ACC112 (cell line): ENCODE data around the gene MUSK.
"Not testable (repeated sequence)": the region's sequence is repeated elsewhere in the genome, so short reads cannot be mapped to it uniquely, and the experiment has no call there.

Source experiments
- H2AFZ ChIP-seq: fragments of 200-600 bp; sonication (generic); one replicate; pipeline ENCODE4 v1.6.0; 2017; ENCODE audit warnings: antibody characterized with exemption, low read length; ENCODE audit not compliant: unreplicated experiment
- H3K27ac ChIP-seq: fragments of 200-600 bp; sonication (generic); 2 replicates; pipeline ENCODE4 v1.5.1; 2014; ENCODE audit warnings: low read depth, mild to moderate bottlenecking, antibody characterized with exemption, low read length, moderate library complexity
- H3K27me3 ChIP-seq: fragments of 200-600 bp; sonication (generic); 2 replicates; pipeline ENCODE4 v1.6.1; 2014; ENCODE audit warnings: mild to moderate bottlenecking, antibody characterized with exemption, low read length, moderate library complexity, mixed read lengths; ENCODE audit not compliant: insufficient read depth
- H3K36me3 ChIP-seq: fragments of 200-600 bp; sonication (generic); 2 replicates; pipeline ENCODE4 v1.6.1; 2016; ENCODE audit warnings: mild to moderate bottlenecking, antibody characterized with exemption, low read length, moderate library complexity, mixed read lengths; ENCODE audit not compliant: insufficient read depth
- H3K4me1 ChIP-seq: fragments of 200-600 bp; sonication (generic); one replicate; pipeline ENCODE4 v1.6.1; 2016; ENCODE audit warnings: low read length, mixed read lengths; ENCODE audit not compliant: insufficient read depth, unreplicated experiment, control insufficient read depth
- H3K4me3 ChIP-seq: fragments of 200-600 bp; sonication (generic); 2 replicates; pipeline ENCODE4 v1.5.1; 2014; ENCODE audit warnings: mild to moderate bottlenecking, low read depth, low read length
- H3K79me2 ChIP-seq: fragments of 200-600 bp; sonication (generic); one replicate; pipeline ENCODE4 v1.6.0; 2016; ENCODE audit warnings: low read length; ENCODE audit not compliant: control insufficient read depth, unreplicated experiment, insufficient read depth

Gene MUSK

GRCh38 chr9:110807956-110808598 lies 139.5 kb downstream of the MUSK start:
- H3K27ac ChIP-seq, result no peak overlapping the region

DNA sequence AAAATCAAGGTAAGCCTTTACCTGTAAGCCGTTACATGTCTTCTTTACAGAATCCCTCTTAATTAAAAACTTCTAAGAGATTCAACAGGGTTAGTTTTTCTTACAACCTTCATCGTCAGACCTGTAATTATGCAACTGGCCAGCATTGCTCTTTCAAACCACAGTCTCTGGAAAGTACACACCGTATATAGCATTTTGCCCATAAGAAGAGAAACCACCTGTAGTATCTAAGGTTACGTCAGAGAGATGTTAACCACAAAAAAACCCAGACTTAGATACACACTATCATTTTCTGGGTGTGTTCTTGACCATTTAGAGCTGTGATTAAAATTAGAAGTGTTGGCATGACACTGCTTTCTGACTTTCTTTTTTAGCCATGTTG lies 140.0 kb downstream of the MUSK start:
- no peaks in the 10 kb centered on the region for H3K79me2 ChIP-seq
- H3K4me3 ChIP-seq, result no peak overlapping the region
- no peak overlapping the region for H3K27ac ChIP-seq
- no peaks in the 10 kb centered on the region for H3K27me3 ChIP-seq
- H2AFZ ChIP-seq, result no peak overlapping the region
- no peaks in the 10 kb centered on the region for H3K36me3 ChIP-seq
- H3K4me1 ChIP-seq, result peaks cover 6% of the 10 kb centered on the region

More at GRCh38 chr9:110807956-110808598, 139.5 kb downstream of the MUSK start:
- Histone ChIP-seq H3K79me2 (no peaks in the 10 kb centered on the region), H3K4me3 (no peak overlapping the region), H3K4me1 (peaks cover 10% of the 10 kb centered on the region), H3K36me3 (no peaks in the 10 kb centered on the region), H3K27me3 (no peaks in the 10 kb centered on the region), H2AFZ (no peak overlapping the region)

DNA sequence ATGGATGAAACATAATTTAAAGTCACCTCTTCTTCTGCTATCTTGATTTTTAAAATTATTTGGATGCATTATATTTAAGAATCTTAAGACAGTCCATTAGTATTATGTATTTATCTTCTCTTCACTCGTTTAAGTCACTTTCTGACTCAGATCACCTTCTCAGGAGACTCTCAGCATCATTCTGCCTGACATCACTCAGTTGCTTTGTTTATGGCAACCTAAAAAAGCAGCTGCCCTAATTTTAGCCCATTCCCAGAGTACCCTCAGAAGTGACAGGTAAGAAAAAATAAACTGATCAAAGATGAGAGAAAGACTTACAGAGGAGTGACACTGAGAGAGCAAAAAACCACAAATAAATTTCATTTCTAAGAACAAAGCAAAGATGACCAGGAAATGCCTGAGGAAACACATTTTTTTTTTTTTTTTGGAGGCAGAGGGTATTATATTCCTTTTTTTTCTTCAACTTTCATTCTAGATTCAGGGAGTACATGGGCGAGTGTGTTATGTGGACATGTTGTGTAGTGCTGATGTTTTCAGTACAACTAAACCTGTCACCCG lies 140.5 kb downstream of the MUSK start:
- Histone ChIP-seq H3K27ac (no peak overlapping the region), H3K4me1 (peaks cover 8% of the 10 kb centered on the region), H3K79me2 (no peaks in the 10 kb centered on the region), H3K27me3 (no peaks in the 10 kb centered on the region), H3K4me3 (no peak overlapping the region), H3K36me3 (no peaks in the 10 kb centered on the region), H2AFZ (no peak overlapping the region)

DNA sequence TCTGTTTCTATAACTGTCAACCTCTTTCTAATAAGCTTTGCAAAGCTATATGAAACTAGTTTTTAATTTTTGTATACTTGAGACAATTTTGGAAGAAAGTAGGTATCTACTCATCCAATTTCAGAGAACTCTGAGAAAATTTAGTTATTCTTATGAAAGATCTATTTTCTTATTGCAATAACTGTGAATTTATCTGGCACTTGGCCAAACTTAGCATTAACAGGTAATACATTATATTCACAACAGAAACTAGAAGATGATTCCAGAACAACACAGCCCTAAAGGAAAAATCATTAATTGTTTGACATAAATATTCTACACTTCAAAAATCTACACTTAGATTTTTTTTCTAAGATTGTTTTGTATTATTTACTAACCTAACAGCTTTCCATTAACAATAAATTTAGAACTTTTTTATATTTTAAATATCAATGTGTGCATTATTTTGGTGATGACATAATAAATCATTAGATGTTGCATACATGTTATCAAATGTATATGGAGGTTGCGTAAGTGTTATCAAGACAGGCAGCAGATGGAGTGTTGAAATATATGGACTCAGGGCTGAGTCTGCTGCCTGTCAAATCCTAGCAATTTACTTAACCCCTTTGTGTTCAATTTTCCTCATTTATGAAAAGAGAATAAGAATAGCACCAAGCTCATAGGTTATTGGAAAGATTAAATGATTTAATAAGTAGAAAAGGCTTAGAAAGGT lies 141.8 kb downstream of the MUSK start:
- Histone ChIP-seq H3K4me1 (peaks cover 13% of the 10 kb centered on the region), H2AFZ (no peak overlapping the region), H3K79me2 (no peaks in the 10 kb centered on the region), H3K27ac (no peak overlapping the region), H3K36me3 (no peaks in the 10 kb centered on the region), H3K4me3 (no peak overlapping the region), H3K27me3 (no peaks in the 10 kb centered on the region)

DNA sequence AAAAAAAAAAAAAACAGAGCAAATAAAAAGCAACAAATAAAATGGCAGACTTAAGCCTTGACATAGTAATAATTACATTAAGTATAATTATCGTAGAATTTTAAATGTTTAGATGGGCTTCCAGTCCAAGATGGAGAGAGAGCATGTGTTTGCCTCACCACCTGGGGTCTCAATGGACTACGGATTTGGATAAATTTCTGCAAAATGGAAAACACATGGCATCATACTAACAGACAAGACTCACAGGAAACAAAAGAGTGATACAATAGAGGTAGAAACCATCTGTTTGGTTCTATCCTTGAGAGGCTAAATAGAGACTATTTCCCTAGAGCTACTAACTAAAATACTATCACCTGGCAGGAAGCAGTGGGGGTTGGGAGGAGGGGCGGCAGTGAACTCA lies 144.3 kb downstream of the MUSK start:
- Histone ChIP-seq H3K79me2 (no peaks in the 10 kb centered on the region), H2AFZ (no peak overlapping the region), H3K4me3 (no peak overlapping the region), H3K27me3 (no peaks in the 10 kb centered on the region), H3K4me1 (peaks cover 13% of the 10 kb centered on the region), H3K27ac (no peak overlapping the region), H3K36me3 (no peaks in the 10 kb centered on the region)

DNA sequence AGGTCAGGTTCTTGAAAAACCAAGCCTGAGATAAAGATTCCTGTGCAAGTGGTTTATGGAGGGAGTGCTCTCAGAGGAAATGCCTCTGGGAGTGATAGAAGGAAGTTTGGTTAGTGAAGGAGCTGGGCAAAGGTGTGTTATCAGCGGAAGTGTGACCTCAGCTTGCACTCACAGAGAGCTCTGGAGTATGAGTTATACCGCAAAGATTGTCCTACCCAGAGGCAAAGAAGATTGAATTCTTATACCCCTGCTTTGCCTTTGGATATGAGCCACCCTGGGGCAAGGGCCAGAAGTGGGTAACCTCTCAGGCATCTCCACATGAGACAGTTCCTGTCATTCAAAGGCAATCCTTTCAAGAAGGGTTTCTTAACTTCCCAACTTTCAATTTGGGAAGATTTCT lies 145.6 kb downstream of the MUSK start:
- H3K27ac ChIP-seq, result peak overlapping the region; percentile 24

DNA sequence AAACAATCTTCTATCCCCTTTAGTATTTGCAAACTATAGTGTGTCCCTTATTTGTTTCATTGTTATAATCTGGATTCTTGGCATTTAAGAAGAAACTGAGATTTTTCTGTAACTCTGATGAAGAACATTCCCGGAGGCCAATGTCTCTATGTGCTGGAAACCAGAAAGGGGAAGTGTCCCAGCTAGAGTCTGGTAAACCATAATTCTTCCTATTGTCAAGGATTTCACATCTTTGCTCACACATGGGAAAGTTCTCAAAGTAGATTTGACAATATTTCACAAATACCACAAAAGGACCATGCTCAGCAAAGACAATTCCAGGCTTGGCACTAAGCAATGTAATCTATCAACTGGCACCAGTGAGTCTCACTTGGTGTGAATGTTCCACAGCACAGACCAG lies 146.8 kb downstream of the MUSK start:
- Histone ChIP-seq H3K4me1 (peaks cover 13% of the 10 kb centered on the region), H3K27ac (no peak overlapping the region), H3K4me3 (no peak overlapping the region), H3K79me2 (no peaks in the 10 kb centered on the region), H3K27me3 (no peaks in the 10 kb centered on the region), H2AFZ (no peak overlapping the region), H3K36me3 (no peaks in the 10 kb centered on the region)

More for the DNA sequence above, 145.6 kb downstream of the MUSK start:
- Histone ChIP-seq H3K79me2 (no peaks in the 10 kb centered on the region), H3K27me3 (no peaks in the 10 kb centered on the region), H3K4me1 (peaks cover 13% of the 10 kb centered on the region), H3K36me3 (no peaks in the 10 kb centered on the region), H3K4me3 (no peak overlapping the region), H2AFZ (peak overlapping the region; percentile 22)

DNA sequence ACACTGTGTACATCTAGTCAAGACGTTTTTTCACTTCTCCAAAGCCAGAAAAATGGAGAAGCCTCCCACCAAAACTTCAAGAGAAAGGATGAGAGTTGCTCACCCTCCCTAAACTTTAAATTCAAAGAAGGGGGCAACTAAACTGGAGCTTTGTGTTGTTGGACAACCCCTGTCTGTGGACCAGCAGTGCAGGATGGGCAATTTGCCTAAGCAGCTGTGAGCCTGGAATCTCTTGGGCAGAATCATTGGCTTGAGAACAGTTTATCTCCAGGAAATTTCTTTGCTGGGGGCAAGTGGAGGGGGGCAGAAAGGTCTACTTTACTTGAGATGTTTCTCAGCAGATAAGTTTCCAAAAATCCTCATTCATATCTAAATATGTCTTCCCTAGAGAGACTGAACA lies 151.8 kb downstream of the MUSK start:
- no peaks in the 10 kb centered on the region for H3K27me3 ChIP-seq
- H3K36me3 ChIP-seq, result no peaks in the 10 kb centered on the region
- no peaks in the 10 kb centered on the region for H3K4me1 ChIP-seq
- H2AFZ ChIP-seq, result no peak overlapping the region
- no peak overlapping the region for H3K27ac ChIP-seq
- H3K4me3 ChIP-seq, result no peak overlapping the region
- no peaks in the 10 kb centered on the region for H3K79me2 ChIP-seq

DNA sequence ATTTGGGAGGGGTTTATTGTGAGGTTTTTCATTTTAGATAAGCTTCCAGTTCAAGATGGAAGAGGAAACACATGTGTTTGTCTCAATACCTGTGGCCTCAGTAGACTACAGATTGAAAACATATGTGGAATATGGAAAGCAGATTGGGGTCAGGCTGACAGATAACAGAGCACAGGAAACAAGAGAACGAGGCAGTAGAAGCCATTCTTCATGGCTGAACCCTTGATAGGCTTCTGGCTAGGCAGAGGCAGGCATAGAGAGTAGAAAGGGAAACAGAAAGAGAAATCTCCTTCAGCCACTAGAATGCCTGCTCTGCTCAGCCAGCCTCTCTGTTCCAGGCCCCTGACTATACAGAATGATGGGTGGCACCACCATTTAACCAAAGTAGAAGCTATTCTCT lies 152.5 kb downstream of the MUSK start:
- Histone ChIP-seq H3K27me3 (no peaks in the 10 kb centered on the region), H3K36me3 (no peaks in the 10 kb centered on the region), H2AFZ (no peak overlapping the region), H3K4me1 (no peaks in the 10 kb centered on the region), H3K4me3 (no peak overlapping the region), H3K27ac (no peak overlapping the region), H3K79me2 (no peaks in the 10 kb centered on the region)

GRCh38 chr9:110825129-110825528 lies 156.5 kb downstream of the MUSK start:
- H3K4me1 ChIP-seq, H3K27ac ChIP-seq: not testable (repeated sequence)

GRCh38 chr9:110825950-110826349 lies 157.4 kb downstream of the MUSK start:
- no peaks in the 10 kb centered on the region for H3K36me3 ChIP-seq
- no peaks in the 10 kb centered on the region for H3K27me3 ChIP-seq
- H3K79me2 ChIP-seq, result no peaks in the 10 kb centered on the region
- H2AFZ ChIP-seq, result no peak overlapping the region
- no peak overlapping the region for H3K27ac ChIP-seq
- no peaks in the 10 kb centered on the region for H3K4me1 ChIP-seq
- no peak overlapping the region for H3K4me3 ChIP-seq

More at GRCh38 chr9:110825129-110825528, 156.5 kb downstream of the MUSK start:
- not testable (repeated sequence) for H3K79me2 ChIP-seq, H3K36me3 ChIP-seq, H2AFZ ChIP-seq, H3K4me3 ChIP-seq, H3K27me3 ChIP-seq
